SK-N-MC (cell line): Measurements from ENCODE around the gene HSPBP1.

Experiments
- EZH2 ChIP-seq: fragments of 200-600 bp; sonication (generic); IDR thresholded peaks from one replicate; pipeline ENCODE4 v1.6.1; 2017; ENCODE audit warnings: antibody characterized with exemption
- FOXP2 ChIP-seq: optimal IDR thresholded peaks from 2 replicates; pipeline ENCODE3; 2011; ENCODE audit warnings: mild to moderate bottlenecking, moderate library complexity; ENCODE audit not compliant: insufficient read depth; ENCODE audit errors: extremely low read length, control extremely low read depth
- POLR2AphosphoS5 ChIP-seq: IDR thresholded peaks from 2 replicates; pipeline ENCODE4 v1.6.1; 2012; ENCODE audit warnings: mild to moderate bottlenecking, low read depth, low read length, borderline replicate concordance

DNA sequence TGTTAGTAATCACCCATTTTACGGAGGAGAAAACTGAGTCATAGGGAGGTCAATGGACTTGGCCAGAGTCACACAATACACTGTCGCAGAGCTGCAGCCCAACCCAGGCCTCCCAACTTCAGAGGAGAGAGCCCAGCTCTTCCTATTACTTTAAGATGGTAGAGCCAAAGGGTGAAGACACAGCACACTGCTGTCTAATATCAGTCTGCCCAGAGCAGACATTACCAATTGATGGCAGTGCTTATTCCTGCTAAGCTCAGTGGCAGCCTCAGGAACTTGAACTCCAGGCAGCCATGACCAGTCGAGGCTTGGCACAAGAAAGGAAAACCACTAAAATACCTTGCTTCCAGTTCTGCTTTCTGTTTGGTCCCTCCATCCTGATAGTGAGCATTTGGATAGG, 26.8 kb upstream of the HSPBP1 start:
- no peak for TF ChIP-seq EZH2
- TF ChIP-seq POLR2AphosphoS5: no peak
- no peak for TF ChIP-seq FOXP2
